Liver (tissue), 9 donors: ENCODE results near the gene RGS9BP. TPM values are rescaled to one million over a fixed set of nuclear protein-coding genes. Genes with fewer than 3 reads are reported as not detected.

Experiments used
- DNase-seq: peaks from one replicate; pipeline ENCODE4 v3.0.0-alpha.2; 2017; ENCODE audit warnings: low spot score
- H3K27ac ChIP-seq, 2 donors: one replicate each; pipeline ENCODE4 v1.7.0; 2013; ENCODE audit warnings: inconsistent platforms in 2 of 2, low read length in 2 of 2, control low read depth in 1 of 2, low read depth in 1 of 2, mild to moderate bottlenecking in 1 of 2
- H3K27me3 ChIP-seq, 4 donors: one replicate each; pipeline versions ENCODE4 v1.6.1 to v1.7.0; 2013; ENCODE audit warnings: low read length in 3 of 4, inconsistent platforms in 1 of 4, mild to moderate bottlenecking in 1 of 4, moderate library complexity in 1 of 4; ENCODE audit not compliant: control insufficient read depth in 4 of 4, insufficient read depth in 4 of 4
- H3K36me3 ChIP-seq, 4 donors: one replicate each; pipeline versions ENCODE4 v1.6.1 to v1.7.0; 2013; ENCODE audit warnings: low read length in 3 of 4, mild to moderate bottlenecking in 3 of 4, low read depth in 1 of 4, moderate library complexity in 1 of 4; ENCODE audit not compliant: control insufficient read depth in 4 of 4, insufficient read depth in 3 of 4
- H3K4me1 ChIP-seq, 4 donors: one replicate each; pipeline versions ENCODE4 v1.6.1 to v1.7.0; 2013; ENCODE audit warnings: low read length in 3 of 4, mild to moderate bottlenecking in 3 of 4, moderate library complexity in 1 of 4; ENCODE audit not compliant: control insufficient read depth in 4 of 4, insufficient read depth in 4 of 4
- H3K4me3 ChIP-seq, 3 donors: one replicate each; pipeline versions ENCODE4 v1.6.1 to v1.7.0; 2013; ENCODE audit warnings: low read length in 3 of 3, control low read depth in 1 of 3, low read depth in 1 of 3, mild to moderate bottlenecking in 1 of 3
- H3K9ac ChIP-seq, 2 donors: one replicate each; pipeline ENCODE4 v1.7.0; 2013; ENCODE audit warnings: low read length in 2 of 2, mild to moderate bottlenecking in 2 of 2, moderate library complexity in 2 of 2, control low read depth in 1 of 2, low read depth in 1 of 2
- H3K9me3 ChIP-seq, 4 donors: one replicate each; pipeline versions ENCODE4 v1.6.1 to v1.7.0; 2013; ENCODE audit warnings: low read length in 3 of 4; ENCODE audit not compliant: control insufficient read depth in 4 of 4
- CTCF ChIP-seq: fragments of 150-350 bp; IDR thresholded peaks from 2 replicates; pipeline ENCODE4 v1.5.1; 2017; ENCODE audit warnings: improper control_type of control experiment, low read depth, low read length; ENCODE audit not compliant: missing input control
- EGR1 ChIP-seq, 2 donors: IDR thresholded peaks; 2 replicates each; pipeline ENCODE4 v1.6.1; 2016 to 2018; ENCODE audit warnings: antibody characterized with exemption in 2 of 2, low read depth in 2 of 2
- FOXA1 ChIP-seq: IDR thresholded peaks from 2 replicates; pipeline ENCODE4 v1.6.1; 2016; ENCODE audit warnings: antibody characterized with exemption
- FOXA2 ChIP-seq: IDR thresholded peaks from 2 replicates; pipeline ENCODE4 v1.6.1; 2016; ENCODE audit warnings: antibody characterized with exemption
- GABPA ChIP-seq, 2 donors: IDR thresholded peaks in 1 of 2; conservative IDR thresholded peaks in 1 of 2; 2 replicates each; pipeline ENCODE4 v1.6.1; 2016; ENCODE audit warnings: antibody characterized with exemption in 2 of 2, mild to moderate bottlenecking in 1 of 2, moderate library complexity in 1 of 2
- HNF4A ChIP-seq, 2 donors: conservative IDR thresholded peaks; 2 replicates each; pipeline ENCODE4 v1.6.1; 2016; ENCODE audit warnings: antibody characterized with exemption in 2 of 2, mild to moderate bottlenecking in 2 of 2
- HNF4G ChIP-seq: IDR thresholded peaks from 2 replicates; pipeline ENCODE4 v1.6.1; 2016; ENCODE audit warnings: antibody characterized with exemption
- JUND ChIP-seq, 2 donors: IDR thresholded peaks; 2 replicates each; pipeline ENCODE4 v1.6.1; 2016; ENCODE audit warnings: antibody characterized with exemption in 2 of 2
- MAX ChIP-seq: IDR thresholded peaks from 2 replicates; pipeline ENCODE4 v1.6.1; 2016; ENCODE audit warnings: antibody characterized with exemption
- NR2F2 ChIP-seq: IDR thresholded peaks from 2 replicates; pipeline ENCODE4 v1.6.1; 2016; ENCODE audit warnings: antibody characterized with exemption
- RAD21 ChIP-seq, 2 donors: IDR thresholded peaks; 2 replicates each; pipeline ENCODE4 v1.6.1; 2016; ENCODE audit warnings: antibody characterized with exemption in 2 of 2, mild to moderate bottlenecking in 2 of 2
- REST ChIP-seq: IDR thresholded peaks from 2 replicates; pipeline ENCODE4 v1.6.1; 2016; ENCODE audit warnings: antibody characterized with exemption, mild to moderate bottlenecking
- RXRA ChIP-seq, 2 donors: IDR thresholded peaks; 2 replicates each; pipeline ENCODE4 v1.6.1; 2017 to 2018; ENCODE audit warnings: antibody characterized with exemption in 2 of 2, mild to moderate bottlenecking in 1 of 2
- SP1 ChIP-seq: IDR thresholded peaks from 2 replicates; pipeline ENCODE4 v1.6.1; 2018; ENCODE audit warnings: antibody characterized with exemption, mild to moderate bottlenecking
- TAF1 ChIP-seq: conservative IDR thresholded peaks from 2 replicates; pipeline ENCODE4 v1.6.1; 2016; ENCODE audit warnings: antibody characterized with exemption, mild to moderate bottlenecking
- YY1 ChIP-seq: IDR thresholded peaks from 2 replicates; pipeline ENCODE4 v1.6.1; 2016; ENCODE audit warnings: antibody characterized with exemption, mild to moderate bottlenecking
- ZBTB33 ChIP-seq: IDR thresholded peaks from 2 replicates; pipeline ENCODE4 v1.6.1; 2016; ENCODE audit warnings: antibody characterized with exemption
- WGBS: extraction: QIAGEN DNeasy Blood & Tissue Kit; methylation state at CpG from one replicate; pipeline ENCODE4 v1.1.7; 2013; 5-methylcytosine and 5-hydroxymethylcytosine counted together
- polyA plus RNA-seq, 2 donors: library from polyadenylated mRNA; stranded (reverse) in 1 of 2; unstranded in 1 of 2; fragments of 200-250 nt in 1 of 2; fragments of >200 nt in 1 of 2; fragmentation: Nextera tagmentation in 1 of 2; extraction: Ambion mirVana in 1 of 2; gene quantifications; one replicate each; pipeline versions ENCODE4 v1.2.1 to v1.2.3, GENCODE V29; 2013 to 2015
- total RNA-seq, 2 donors: library from RNA; depleted of rRNA; stranded (reverse); fragments of >200 nt; gene quantifications; one replicate each; pipeline ENCODE4 v1.2.3, GENCODE V29; 2014
- donor health status: healthy.
- donor health status: healthy.
- donor health status: healthy.
- donor health status: healthy.
- donor health status: healthy.

The RGS9BP gene
- total and polyA plus RNA-seq, 4 donors = under 0.01 to 0.05 (median 0.01) TPM; not detected in 1

- H3K27me3 ChIP-seq = no peaks in the 10 kb centered on the region
- TF ChIP-seq NR2F2 = no peak
- TF ChIP-seq FOXA1 = no peak
- TF ChIP-seq ZBTB33 = no peak
- no peak for TF ChIP-seq TAF1
- TF ChIP-seq GABPA (IDR thresholded peaks at IDR 0.05 in 1 of 2, conservative IDR thresholded peaks at IDR 0.05 in 1 of 2) = no peak
- TF ChIP-seq MAX = no peak
- TF ChIP-seq YY1 = no peak
- no peak for TF ChIP-seq REST
- no peak for TF ChIP-seq EGR1 (IDR thresholded peaks at IDR 0.05; ENCODE audit: low read depth in 2 of 2)
- no peak for TF ChIP-seq SP1
- no peak for TF ChIP-seq RXRA (IDR thresholded peaks at IDR 0.05)
- no peak for TF ChIP-seq JUND (IDR thresholded peaks at IDR 0.05)
- no peak for TF ChIP-seq HNF4G
- no peak for TF ChIP-seq RAD21 (IDR thresholded peaks at IDR 0.05)
- WGBS = 79% methylated on average over 1 of the region's 1 CpG
- H3K4me1 ChIP-seq = peaks cover 6 to 20% (median 16%) of the 10 kb centered on the region in 4 donors
- DNase-seq = no peak
- no peak overlapping the region for H3K4me3 ChIP-seq
- no peak overlapping the region for H3K9ac ChIP-seq
- no peaks in the 10 kb centered on the region for H3K36me3 ChIP-seq
- H3K9me3 ChIP-seq = no peaks in the 10 kb centered on the region
- no peak overlapping the region for H3K27ac ChIP-seq
These were observed 12.7 kb downstream of the RGS9BP start for GRCh38 chr19:32688311-32688710.

GRCh38 chr19:32691291-32691951 is 15.8 kb downstream of the RGS9BP start, which contains the start of gene NUDT19:
NUDT19 (plus strand) TSS chr19:32691821; CDS start chr19:32691961, 140 bp downstream.
- H3K4me1 ChIP-seq = peaks cover 11 to 32% (median 20%) of the 10 kb centered on the region in 4 donors
- H3K27me3 ChIP-seq = no peaks in the 10 kb centered on the region
- H3K36me3 ChIP-seq = no peaks in the 10 kb centered on the region
- H3K9me3 ChIP-seq = no peaks in the 10 kb centered on the region
- peak within 1 kb of the TSS; percentile 5 to 65 for H3K9ac ChIP-seq
- H3K4me3 ChIP-seq = peak within 1 kb of the TSS; percentile 41 to 84 (median 51)
- DNase-seq = peak; percentile 84
- 8% methylated on average over 32 of the region's 32 CpGs for WGBS
- H3K27ac ChIP-seq = peak within 1 kb of the TSS; percentile 69
- TF ChIP-seq HNF4G = no peak
- TF ChIP-seq SP1 = peak; percentile 30
- peak in 1 of 2 donors; percentile 25 for TF ChIP-seq RAD21 (IDR thresholded peaks at IDR 0.05)
- TF ChIP-seq JUND (IDR thresholded peaks at IDR 0.05) = no peak
- TF ChIP-seq TAF1 = no peak
- TF ChIP-seq FOXA1 = peak; percentile 12
- TF ChIP-seq REST = peak; percentile 35
- TF ChIP-seq CTCF = no peak
- TF ChIP-seq FOXA2 = no peak
- no peak for TF ChIP-seq GABPA (IDR thresholded peaks at IDR 0.05 in 1 of 2, conservative IDR thresholded peaks at IDR 0.05 in 1 of 2)
- peak; percentile 49 for TF ChIP-seq YY1
- TF ChIP-seq ZBTB33 = peak; percentile 98
- TF ChIP-seq EGR1 (IDR thresholded peaks at IDR 0.05; ENCODE audit: low read depth in 2 of 2) = no peak
- peak; percentile 25 to 30 for TF ChIP-seq HNF4A (conservative IDR thresholded peaks at IDR 0.05)
- peak; percentile 14 for TF ChIP-seq NR2F2
